ENCODE data around the gene ZRANB3.

ZRANB3 gene

GRCh38 chr2:135121016-135121657, 409.9 kb downstream of the ZRANB3 start:
- no peak for ATAC-seq
- TF ChIP-seq ZNF70 (CRISPR knock-in tag; IDR thresholded peaks at IDR 0.05), result no peak
- TF ChIP-seq ZNF8 (CRISPR knock-in tag; IDR thresholded peaks at IDR 0.05), result no peak
- no peak for TF ChIP-seq PPARA (CRISPR knock-in tag; IDR thresholded peaks at IDR 0.05; ENCODE audit: borderline replicate concordance)
- no peak for TF ChIP-seq TSHZ2 (CRISPR knock-in tag; IDR thresholded peaks at IDR 0.05)
- TF ChIP-seq ARNTL (CRISPR knock-in tag; IDR thresholded peaks at IDR 0.05; ENCODE audit: borderline replicate concordance, low read depth), result no peak
- no peak for TF ChIP-seq BACH2 (CRISPR knock-in tag; IDR thresholded peaks at IDR 0.05; ENCODE audit: borderline replicate concordance)

GRCh38 chr2:135119582-135119981, 411.4 kb downstream of the ZRANB3 start:
- no peak for ATAC-seq
- TF ChIP-seq OSR1 (CRISPR knock-in tag; IDR thresholded peaks at IDR 0.05), result no peak
- TF ChIP-seq ARNTL (CRISPR knock-in tag; IDR thresholded peaks at IDR 0.05; ENCODE audit: borderline replicate concordance, low read depth), result no peak
- TF ChIP-seq CSRNP3 (CRISPR knock-in tag; IDR thresholded peaks at IDR 0.05), result no peak
- TF ChIP-seq PATZ1 (CRISPR knock-in tag; IDR thresholded peaks at IDR 0.05; ENCODE audit: borderline replicate concordance), result no peak
- TF ChIP-seq PPARA (CRISPR knock-in tag; IDR thresholded peaks at IDR 0.05; ENCODE audit: borderline replicate concordance), result no peak
- no peak for TF ChIP-seq TOX (CRISPR knock-in tag; IDR thresholded peaks at IDR 0.05; ENCODE audit: borderline replicate concordance)
- TF ChIP-seq CREB5 (CRISPR knock-in tag; IDR thresholded peaks at IDR 0.05; ENCODE audit: low read depth), result no peak
- TF ChIP-seq RARB (CRISPR knock-in tag; IDR thresholded peaks at IDR 0.05), result no peak
- TF ChIP-seq ZFP30 (CRISPR knock-in tag; IDR thresholded peaks at IDR 0.05), result no peak
- no peak for TF ChIP-seq POU6F1 (CRISPR knock-in tag; IDR thresholded peaks at IDR 0.05; ENCODE audit: borderline replicate concordance, low read depth)
- TF ChIP-seq BACH2 (CRISPR knock-in tag; IDR thresholded peaks at IDR 0.05; ENCODE audit: borderline replicate concordance), result no peak
- TF ChIP-seq SNAI2 (CRISPR knock-in tag; IDR thresholded peaks at IDR 0.05), result no peak
- no peak for TF ChIP-seq CSDC2 (CRISPR knock-in tag; IDR thresholded peaks at IDR 0.05)
- TF ChIP-seq ESRRG (CRISPR knock-in tag; IDR thresholded peaks at IDR 0.05), result no peak
- TF ChIP-seq TSHZ2 (CRISPR knock-in tag; IDR thresholded peaks at IDR 0.05), result no peak
- TF ChIP-seq GLIS3 (CRISPR knock-in tag; IDR thresholded peaks at IDR 0.05), result no peak
- no peak for TF ChIP-seq ZFP3 (CRISPR knock-in tag; IDR thresholded peaks at IDR 0.05)

Measured in SK-N-SH treated with all-trans-retinoic acid at 6 μM for 48 hours (cell line).